HepG2 (cell line): ENCODE data around the gene KRTDAP. TPM values are rescaled to one million over a fixed set of nuclear protein-coding genes. Genes with fewer than 3 reads are reported as not detected.
A peak's percentile ranks its signal among the peaks of the same experiment; 100 is the strongest.

ENCODE experiments used
- CREB1 ChIP-seq, 2 experiments: fragments of 450-650 bp in 1 of 2; IDR thresholded peaks; 2 replicates each; pipeline ENCODE4 v1.6.1; 2016 to 2017; ENCODE audit warnings: control low read depth in 1 of 2, mild to moderate bottlenecking in 1 of 2, missing compliant biosample characterization in 1 of 2, missing genetic modification characterization in 1 of 2
- GATAD2A ChIP-seq: IDR thresholded peaks from 2 replicates; pipeline ENCODE4 v1.6.1; 2016
- KDM4B ChIP-seq: sonication (generic); formaldehyde crosslinking; IDR thresholded peaks from 2 replicates; pipeline ENCODE4 v1.4.0; 2020; ENCODE audit warnings: missing genetic modification reagents
- MED8 ChIP-seq: sonication (generic); formaldehyde crosslinking; IDR thresholded peaks from 2 replicates; pipeline ENCODE4 v1.8.1; 2023; ENCODE audit warnings: mild to moderate bottlenecking, missing genetic modification reagents; ENCODE audit not compliant: insufficient replicate concordance
- MIER3 ChIP-seq: IDR thresholded peaks from 2 replicates; pipeline ENCODE4 v1.6.1; 2016; ENCODE audit warnings: missing compliant biosample characterization, borderline replicate concordance
- MLLT10 ChIP-seq: sonication (generic); formaldehyde crosslinking; IDR thresholded peaks from 2 replicates; pipeline ENCODE4 v1.4.0; 2020; ENCODE audit warnings: missing genetic modification reagents
- PAX8 ChIP-seq: sonication (generic); formaldehyde crosslinking; IDR thresholded peaks from 2 replicates; pipeline ENCODE4 v1.8.0; 2022; ENCODE audit warnings: mild to moderate bottlenecking, missing genetic modification reagents, borderline replicate concordance
- PITX1 ChIP-seq: sonication (generic); formaldehyde crosslinking; IDR thresholded peaks from 2 replicates; pipeline ENCODE4 v1.5.1; 2020; ENCODE audit warnings: mild to moderate bottlenecking, missing genetic modification reagents
- POLR2A ChIP-seq, 2 experiments: IDR thresholded peaks; 2 replicates each; pipeline ENCODE4 v1.6.1; 2011; ENCODE audit warnings: low read depth in 2 of 2, low read length in 2 of 2, mild to moderate bottlenecking in 1 of 2, moderate library complexity in 1 of 2; ENCODE audit not compliant: insufficient read depth in 1 of 2
- PRMT3 ChIP-seq: sonication (generic); formaldehyde crosslinking; IDR thresholded peaks from 2 replicates; pipeline ENCODE4 v1.8.1; 2022; ENCODE audit warnings: low read depth, mild to moderate bottlenecking, moderate library complexity, missing genetic modification reagents, borderline replicate concordance
- SMAD3 ChIP-seq: sonication (generic); formaldehyde crosslinking; IDR thresholded peaks from 2 replicates; pipeline ENCODE4 v1.4.0; 2020; ENCODE audit warnings: missing genetic modification reagents
- TCF12 ChIP-seq, 2 experiments: fragments of 450-650 bp in 1 of 2; sonication (generic) in 1 of 2; formaldehyde crosslinking in 1 of 2; IDR thresholded peaks; 2 replicates each; pipeline versions ENCODE4 v1.6.1 to v1.8.0; 2017 to 2022; ENCODE audit warnings: antibody characterized with exemption in 1 of 2, mild to moderate bottlenecking in 1 of 2, missing genetic modification reagents in 1 of 2, moderate library complexity in 1 of 2
- XRCC5 ChIP-seq: fragments of 200-400 bp; formaldehyde crosslinking; optimal IDR thresholded peaks from 2 replicates; pipeline ENCODE3; 2017; ENCODE audit warnings: mild to moderate bottlenecking, low read length
- ZC3H4 ChIP-seq: sonication (generic); formaldehyde crosslinking; IDR thresholded peaks from 2 replicates; pipeline ENCODE4 v1.4.0; 2020; ENCODE audit warnings: missing genetic modification reagents, borderline replicate concordance
- ZMYM3 ChIP-seq: sonication (generic); formaldehyde crosslinking; IDR thresholded peaks from 2 replicates; pipeline ENCODE4 v1.5.1; 2020; ENCODE audit warnings: mild to moderate bottlenecking, missing genetic modification reagents
- ZNF3 ChIP-seq: IDR thresholded peaks from 2 replicates; pipeline ENCODE4 v1.7.0; 2017; ENCODE audit warnings: inconsistent platforms
- ZNF317 ChIP-seq: sonication (generic); formaldehyde crosslinking; IDR thresholded peaks from 2 replicates; pipeline ENCODE4 v1.5.0; 2020; ENCODE audit warnings: mild to moderate bottlenecking, missing genetic modification reagents
- ZNF431 ChIP-seq: sonication (generic); formaldehyde crosslinking; IDR thresholded peaks from 2 replicates; pipeline ENCODE4 v1.9.0; 2022; ENCODE audit warnings: missing genetic modification reagents, low read depth, mild to moderate bottlenecking, borderline replicate concordance
- ZSCAN29 ChIP-seq: sonication (generic); formaldehyde crosslinking; conservative IDR thresholded peaks from 2 replicates; pipeline ENCODE4 v1.4.0; 2020; ENCODE audit warnings: mild to moderate bottlenecking, missing genetic modification reagents
- polyA plus RNA-seq, 8 experiments: library from polyadenylated mRNA; depleted of rRNA in 3 of 8; stranded (reverse) in 7 of 8; unstranded in 1 of 8; fragments of >200 nt; fragmentation: Illumina TruSeq in 4 of 8; extraction: Trizol in 4 of 8; gene quantifications; 2 replicates each; pipeline versions ENCODE4 v1.2.1 to v1.2.3, GENCODE V29; 2011 to 2016; ENCODE audit warnings: low read depth in 4 of 8, missing spikeins in 1 of 8, mixed read lengths in 1 of 8; ENCODE audit not compliant: insufficient read depth in 1 of 8
- total RNA-seq, 5 experiments: library from RNA; depleted of rRNA; stranded (reverse); fragments of >200 nt; fragmentation: Illumina TruSeq; extraction: Trizol; gene quantifications; 2 replicates each; pipeline ENCODE4 v1.2.3, GENCODE V29; 2016; ENCODE audit warnings: low read depth in 1 of 5
- TF ChIP-seq, protein P1 (sequence below): sonication (generic); formaldehyde crosslinking; IDR thresholded peaks from 2 replicates; pipeline ENCODE4 v1.4.0; 2020; ENCODE audit warnings: missing genetic modification reagents, borderline replicate concordance
- TF ChIP-seq, protein P2 (sequence below): sonication (generic); formaldehyde crosslinking; IDR thresholded peaks from 2 replicates; pipeline ENCODE4 v1.5.0; 2020; ENCODE audit warnings: mild to moderate bottlenecking, missing genetic modification reagents, borderline replicate concordance
- TF ChIP-seq, protein P3 (sequence below): sonication (generic); formaldehyde crosslinking; IDR thresholded peaks from 2 replicates; pipeline ENCODE4 v1.4.0; 2020; ENCODE audit warnings: mild to moderate bottlenecking, missing genetic modification reagents

KRTDAP gene
- total and polyA plus RNA-seq, 2 of the 13 experiments (the other 11 are each of a cell fraction or from before 2014, with no cell fraction given) = 0.86 to 1.5 TPM

DNA sequence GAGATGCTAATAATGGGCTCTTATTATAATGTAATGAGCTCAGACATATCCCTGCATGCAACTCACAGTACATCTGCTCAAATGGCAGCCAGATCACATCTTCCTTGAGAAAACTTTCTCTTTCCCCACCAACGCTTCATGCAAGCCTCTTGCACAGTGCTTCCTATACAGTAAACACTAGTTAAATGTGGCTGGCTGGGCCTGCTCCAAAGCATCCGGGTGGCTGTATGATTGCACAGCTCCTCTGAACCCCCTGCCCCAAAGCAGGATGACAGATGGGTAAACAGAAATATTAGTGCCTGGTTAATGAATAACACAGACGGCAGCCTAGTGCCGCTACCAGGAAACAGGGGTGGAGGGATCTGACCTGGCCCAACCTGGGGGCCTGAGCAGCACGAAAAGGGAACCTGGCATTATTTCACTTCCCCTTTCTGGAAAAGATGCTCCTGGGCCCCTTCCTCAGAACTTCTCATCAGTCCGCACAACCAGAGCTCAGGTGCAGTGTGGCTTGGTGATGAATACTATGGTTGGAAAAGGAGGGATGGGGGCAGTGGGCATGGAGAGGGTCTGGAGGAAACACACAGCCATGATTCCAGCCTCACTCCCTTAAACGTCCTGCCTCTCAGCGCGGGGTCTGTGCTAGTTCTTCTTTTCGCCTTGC lies 31.4 kb downstream of the KRTDAP start (continued):
- TF ChIP-seq, protein P1, sequence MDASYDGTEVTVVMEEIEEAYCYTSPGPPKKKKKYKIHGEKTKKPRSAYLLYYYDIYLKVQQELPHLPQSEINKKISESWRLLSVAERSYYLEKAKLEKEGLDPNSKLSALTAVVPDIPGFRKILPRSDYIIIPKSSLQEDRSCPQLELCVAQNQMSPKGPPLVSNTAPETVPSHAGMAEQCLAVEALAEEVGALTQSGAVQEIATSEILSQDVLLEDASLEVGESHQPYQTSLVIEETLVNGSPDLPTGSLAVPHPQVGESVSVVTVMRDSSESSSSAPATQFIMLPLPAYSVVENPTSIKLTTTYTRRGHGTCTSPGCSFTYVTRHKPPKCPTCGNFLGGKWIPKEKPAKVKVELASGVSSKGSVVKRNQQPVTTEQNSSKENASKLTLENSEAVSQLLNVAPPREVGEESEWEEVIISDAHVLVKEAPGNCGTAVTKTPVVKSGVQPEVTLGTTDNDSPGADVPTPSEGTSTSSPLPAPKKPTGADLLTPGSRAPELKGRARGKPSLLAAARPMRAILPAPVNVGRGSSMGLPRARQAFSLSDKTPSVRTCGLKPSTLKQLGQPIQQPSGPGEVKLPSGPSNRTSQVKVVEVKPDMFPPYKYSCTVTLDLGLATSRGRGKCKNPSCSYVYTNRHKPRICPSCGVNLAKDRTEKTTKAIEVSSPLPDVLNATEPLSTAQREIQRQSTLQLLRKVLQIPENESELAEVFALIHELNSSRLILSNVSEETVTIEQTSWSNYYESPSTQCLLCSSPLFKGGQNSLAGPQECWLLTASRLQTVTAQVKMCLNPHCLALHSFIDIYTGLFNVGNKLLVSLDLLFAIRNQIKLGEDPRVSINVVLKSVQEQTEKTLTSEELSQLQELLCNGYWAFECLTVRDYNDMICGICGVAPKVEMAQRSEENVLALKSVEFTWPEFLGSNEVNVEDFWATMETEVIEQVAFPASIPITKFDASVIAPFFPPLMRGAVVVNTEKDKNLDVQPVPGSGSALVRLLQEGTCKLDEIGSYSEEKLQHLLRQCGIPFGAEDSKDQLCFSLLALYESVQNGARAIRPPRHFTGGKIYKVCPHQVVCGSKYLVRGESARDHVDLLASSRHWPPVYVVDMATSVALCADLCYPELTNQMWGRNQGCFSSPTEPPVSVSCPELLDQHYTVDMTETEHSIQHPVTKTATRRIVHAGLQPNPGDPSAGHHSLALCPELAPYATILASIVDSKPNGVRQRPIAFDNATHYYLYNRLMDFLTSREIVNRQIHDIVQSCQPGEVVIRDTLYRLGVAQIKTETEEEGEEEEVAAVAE (CRISPR knock-in tag) = peak; percentile 41; the same call in 1 of the 2 replicates
- peak; percentile 15 to 51; a peak in 2 of 4 replicates for TF ChIP-seq POLR2A (IDR thresholded peaks at IDR 0.05; ENCODE audit: insufficient read depth in 1 of 2, low read depth in 2 of 2, low read length in 2 of 2)
- TF ChIP-seq ZC3H4 = no peak
- TF ChIP-seq KDM4B = no peak
- no peak for TF ChIP-seq MED8 (CRISPR knock-in tag)
- TF ChIP-seq TCF12 (IDR thresholded peaks at IDR 0.05) = no peak
- 0 out of 2 replicates have a peak, but pooled peaks have one; percentile 44 for TF ChIP-seq TCF12 (CRISPR knock-in tag; IDR thresholded peaks at IDR 0.05)
- TF ChIP-seq, protein P2, sequence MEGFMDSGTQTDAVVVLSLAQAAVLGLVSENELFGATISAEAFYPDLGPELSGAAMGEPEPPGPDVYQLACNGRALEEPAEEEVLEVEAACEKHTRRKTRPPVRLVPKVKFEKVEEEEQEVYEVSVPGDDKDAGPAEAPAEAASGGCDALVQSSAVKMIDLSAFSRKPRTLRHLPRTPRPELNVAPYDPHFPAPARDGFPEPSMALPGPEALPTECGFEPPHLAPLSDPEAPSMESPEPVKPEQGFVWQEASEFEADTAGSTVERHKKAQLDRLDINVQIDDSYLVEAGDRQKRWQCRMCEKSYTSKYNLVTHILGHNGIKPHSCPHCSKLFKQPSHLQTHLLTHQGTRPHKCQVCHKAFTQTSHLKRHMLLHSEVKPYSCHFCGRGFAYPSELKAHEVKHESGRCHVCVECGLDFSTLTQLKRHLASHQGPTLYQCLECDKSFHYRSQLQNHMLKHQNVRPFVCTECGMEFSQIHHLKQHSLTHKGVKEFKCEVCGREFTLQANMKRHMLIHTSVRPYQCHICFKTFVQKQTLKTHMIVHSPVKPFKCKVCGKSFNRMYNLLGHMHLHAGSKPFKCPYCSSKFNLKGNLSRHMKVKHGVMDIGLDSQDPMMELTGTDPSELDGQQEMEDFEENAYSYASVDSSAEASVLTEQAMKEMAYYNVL (CRISPR knock-in tag) = no peak
- TF ChIP-seq ZMYM3 (CRISPR knock-in tag) = peak; percentile 72
- no peak for TF ChIP-seq CREB1 (IDR thresholded peaks at IDR 0.05)
- peak; percentile 62 for TF ChIP-seq CREB1 (CRISPR knock-in tag; IDR thresholded peaks at IDR 0.05)
- TF ChIP-seq ZNF3 (CRISPR knock-in tag) = peak; percentile 42; the same call in 1 of the 2 replicates
- TF ChIP-seq SMAD3 = no peak
- no peak for TF ChIP-seq PAX8 (CRISPR knock-in tag)
- 0 out of 2 replicates have a peak, but pooled peaks have one; percentile 13 for TF ChIP-seq ZNF317 (CRISPR knock-in tag)
- TF ChIP-seq XRCC5 = peak; percentile 68
- TF ChIP-seq GATAD2A (CRISPR knock-in tag) = peak; percentile 85
- no peak for TF ChIP-seq ZNF431 (CRISPR knock-in tag)
- TF ChIP-seq, protein P3, sequence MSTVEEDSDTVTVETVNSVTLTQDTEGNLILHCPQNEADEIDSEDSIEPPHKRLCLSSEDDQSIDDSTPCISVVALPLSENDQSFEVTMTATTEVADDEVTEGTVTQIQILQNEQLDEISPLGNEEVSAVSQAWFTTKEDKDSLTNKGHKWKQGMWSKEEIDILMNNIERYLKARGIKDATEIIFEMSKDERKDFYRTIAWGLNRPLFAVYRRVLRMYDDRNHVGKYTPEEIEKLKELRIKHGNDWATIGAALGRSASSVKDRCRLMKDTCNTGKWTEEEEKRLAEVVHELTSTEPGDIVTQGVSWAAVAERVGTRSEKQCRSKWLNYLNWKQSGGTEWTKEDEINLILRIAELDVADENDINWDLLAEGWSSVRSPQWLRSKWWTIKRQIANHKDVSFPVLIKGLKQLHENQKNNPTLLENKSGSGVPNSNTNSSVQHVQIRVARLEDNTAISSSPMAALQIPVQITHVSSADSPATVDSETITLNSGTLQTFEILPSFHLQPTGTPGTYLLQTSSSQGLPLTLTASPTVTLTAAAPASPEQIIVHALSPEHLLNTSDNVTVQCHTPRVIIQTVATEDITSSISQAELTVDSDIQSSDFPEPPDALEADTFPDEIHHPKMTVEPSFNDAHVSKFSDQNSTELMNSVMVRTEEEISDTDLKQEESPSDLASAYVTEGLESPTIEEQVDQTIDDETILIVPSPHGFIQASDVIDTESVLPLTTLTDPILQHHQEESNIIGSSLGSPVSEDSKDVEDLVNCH = no peak
- TF ChIP-seq PITX1 (CRISPR knock-in tag) = peak; percentile 62; the same call in 1 of the 2 replicates
- TF ChIP-seq ZSCAN29 (CRISPR knock-in tag) = peak; percentile 78; the same call in 1 of the 2 replicates
- TF ChIP-seq MIER3 (CRISPR knock-in tag) = peak; percentile 84; the same call in 1 of the 2 replicates
- no peak for TF ChIP-seq MLLT10
- no peak for TF ChIP-seq PRMT3 (CRISPR knock-in tag)
